ENCODE results near the gene GNG13. TPM values are rescaled to one million over a fixed set of nuclear protein-coding genes. Genes with fewer than 3 reads are reported as not detected.

GNG13 gene
- total RNA-seq, 2 donors from 2014 or later, result not detected

- H3K4me1 ChIP-seq (ENCODE audit: control insufficient read depth in 1 of 2, low read depth in 2 of 2), result no peaks in the 10 kb centered on the region
- H3K36me3 ChIP-seq, result no peaks in the 10 kb centered on the region
- TF ChIP-seq, protein P1, sequence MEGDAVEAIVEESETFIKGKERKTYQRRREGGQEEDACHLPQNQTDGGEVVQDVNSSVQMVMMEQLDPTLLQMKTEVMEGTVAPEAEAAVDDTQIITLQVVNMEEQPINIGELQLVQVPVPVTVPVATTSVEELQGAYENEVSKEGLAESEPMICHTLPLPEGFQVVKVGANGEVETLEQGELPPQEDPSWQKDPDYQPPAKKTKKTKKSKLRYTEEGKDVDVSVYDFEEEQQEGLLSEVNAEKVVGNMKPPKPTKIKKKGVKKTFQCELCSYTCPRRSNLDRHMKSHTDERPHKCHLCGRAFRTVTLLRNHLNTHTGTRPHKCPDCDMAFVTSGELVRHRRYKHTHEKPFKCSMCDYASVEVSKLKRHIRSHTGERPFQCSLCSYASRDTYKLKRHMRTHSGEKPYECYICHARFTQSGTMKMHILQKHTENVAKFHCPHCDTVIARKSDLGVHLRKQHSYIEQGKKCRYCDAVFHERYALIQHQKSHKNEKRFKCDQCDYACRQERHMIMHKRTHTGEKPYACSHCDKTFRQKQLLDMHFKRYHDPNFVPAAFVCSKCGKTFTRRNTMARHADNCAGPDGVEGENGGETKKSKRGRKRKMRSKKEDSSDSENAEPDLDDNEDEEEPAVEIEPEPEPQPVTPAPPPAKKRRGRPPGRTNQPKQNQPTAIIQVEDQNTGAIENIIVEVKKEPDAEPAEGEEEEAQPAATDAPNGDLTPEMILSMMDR (IDR thresholded peaks at IDR 0.05), result no peak
- no peak for DNase-seq (ENCODE audit: low spot score)
- H3K27me3 ChIP-seq (replicated peaks; ENCODE audit: insufficient read depth), result no peaks in the 10 kb centered on the region
- no peak for ATAC-seq (ENCODE audit: insufficient number of reproducible peaks, low FRiP score, low read depth)
- H3K4me3 ChIP-seq, result no peak overlapping the region
- H3K9me3 ChIP-seq, result peaks cover 2% of the 10 kb centered on the region
- no peak overlapping the region for H3K27ac ChIP-seq
Observed at GRCh38 chr16:817001-817906, 16.7 kb upstream of the GNG13 start.

DNA sequence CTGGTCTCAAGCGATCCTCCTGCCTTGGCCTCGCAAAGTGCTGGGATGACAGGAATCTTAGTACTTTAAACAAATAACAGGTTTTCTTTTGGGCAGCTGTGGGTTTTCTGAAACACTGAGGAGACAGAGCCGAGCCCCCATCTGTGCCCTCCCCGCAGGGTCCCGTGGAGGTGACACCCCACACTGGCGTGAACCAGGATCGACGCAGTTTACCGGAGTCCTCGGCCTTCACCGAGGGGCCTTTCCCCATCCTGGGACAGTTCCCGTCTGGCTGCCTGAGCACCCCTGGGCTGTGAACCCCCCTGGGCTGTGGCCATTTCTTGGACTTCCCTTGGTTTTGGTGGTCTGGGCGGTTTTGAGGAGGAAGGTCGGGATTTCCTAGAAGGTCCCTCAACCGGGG is 15.3 kb upstream of the GNG13 start:
- DNase-seq (ENCODE audit: low spot score) (no peak), ATAC-seq (ENCODE audit: insufficient number of reproducible peaks, low FRiP score, low read depth) (no peak)
- no peak overlapping the region for H3K27ac ChIP-seq
- no peaks in the 10 kb centered on the region for H3K4me1 ChIP-seq (ENCODE audit: control insufficient read depth in 1 of 2, low read depth in 2 of 2)
- H3K9me3 ChIP-seq, result peaks cover 5% of the 10 kb centered on the region
- TF ChIP-seq, protein P1 (IDR thresholded peaks at IDR 0.05), result no peak
- H3K36me3 ChIP-seq, result no peaks in the 10 kb centered on the region
- H3K27me3 ChIP-seq (replicated peaks; ENCODE audit: insufficient read depth), result no peaks in the 10 kb centered on the region
- H3K4me3 ChIP-seq, result no peak overlapping the region

DNA sequence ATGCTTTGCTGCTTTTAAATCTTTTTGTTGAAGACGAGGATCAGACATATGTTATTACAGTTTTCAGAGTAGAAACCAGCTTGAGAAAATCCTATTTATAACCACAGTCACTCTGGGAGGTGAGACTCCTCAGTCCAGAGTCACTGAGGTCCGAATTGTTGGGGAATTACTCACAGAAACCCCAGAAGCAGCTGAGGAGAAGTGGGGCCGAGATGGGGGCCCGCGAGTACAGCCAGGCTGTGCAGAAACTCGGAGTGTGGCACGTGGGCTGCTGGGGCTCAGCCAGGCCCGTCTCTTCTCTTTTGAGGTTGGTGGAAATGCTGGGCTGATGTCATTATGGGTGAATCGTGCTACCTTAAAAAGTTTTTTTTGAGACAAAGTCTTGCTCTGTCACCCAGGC is 14.4 kb upstream of the GNG13 start:
- ATAC-seq (ENCODE audit: insufficient number of reproducible peaks, low FRiP score, low read depth), result no peak
- Histone ChIP-seq H3K27ac (no peak overlapping the region), H3K9me3 (peaks cover 5% of the 10 kb centered on the region), H3K36me3 (no peaks in the 10 kb centered on the region), H3K4me3 (no peak overlapping the region), H3K4me1 (ENCODE audit: control insufficient read depth in 1 of 2, low read depth in 2 of 2) (no peaks in the 10 kb centered on the region), H3K27me3 (replicated peaks; ENCODE audit: insufficient read depth) (no peaks in the 10 kb centered on the region)
- TF ChIP-seq, protein P1 (IDR thresholded peaks at IDR 0.05), result no peak
- DNase-seq (ENCODE audit: low spot score), result no peak

DNA sequence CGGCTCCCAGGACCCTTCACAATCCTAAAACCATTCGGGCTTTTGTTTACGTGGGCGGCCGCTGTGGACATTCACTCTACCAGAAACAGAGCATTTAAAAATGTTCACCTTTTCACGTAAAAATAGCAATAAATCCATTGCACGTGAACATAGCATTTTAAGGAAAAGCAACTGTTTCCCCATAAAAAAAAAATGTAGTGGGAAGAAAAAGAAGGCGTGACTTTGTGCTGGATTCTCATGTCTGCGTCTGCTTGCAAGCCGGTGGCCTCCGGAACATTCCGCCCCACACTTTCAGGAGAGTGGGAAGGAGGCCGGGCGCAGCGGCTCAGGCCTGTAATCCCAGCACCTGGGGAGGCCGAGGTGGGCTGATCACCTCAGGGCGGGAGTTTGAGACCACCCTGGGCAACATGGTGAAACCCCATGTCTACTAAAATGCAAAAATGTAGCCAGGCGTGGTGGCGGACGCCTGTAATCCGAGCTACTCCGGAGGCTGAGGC is 13.4 kb upstream of the GNG13 start:
- Histone ChIP-seq H3K9me3 (peaks cover 5% of the 10 kb centered on the region), H3K27ac (no peak overlapping the region), H3K4me3 (no peak overlapping the region), H3K4me1 (ENCODE audit: control insufficient read depth in 1 of 2, low read depth in 2 of 2) (no peaks in the 10 kb centered on the region), H3K36me3 (no peaks in the 10 kb centered on the region), H3K27me3 (replicated peaks; ENCODE audit: insufficient read depth) (no peaks in the 10 kb centered on the region)
- no peak for DNase-seq (ENCODE audit: low spot score)
- TF ChIP-seq, protein P1 (IDR thresholded peaks at IDR 0.05), result no peak
- peak; percentile 23 for ATAC-seq (ENCODE audit: insufficient number of reproducible peaks, low FRiP score, low read depth)

DNA sequence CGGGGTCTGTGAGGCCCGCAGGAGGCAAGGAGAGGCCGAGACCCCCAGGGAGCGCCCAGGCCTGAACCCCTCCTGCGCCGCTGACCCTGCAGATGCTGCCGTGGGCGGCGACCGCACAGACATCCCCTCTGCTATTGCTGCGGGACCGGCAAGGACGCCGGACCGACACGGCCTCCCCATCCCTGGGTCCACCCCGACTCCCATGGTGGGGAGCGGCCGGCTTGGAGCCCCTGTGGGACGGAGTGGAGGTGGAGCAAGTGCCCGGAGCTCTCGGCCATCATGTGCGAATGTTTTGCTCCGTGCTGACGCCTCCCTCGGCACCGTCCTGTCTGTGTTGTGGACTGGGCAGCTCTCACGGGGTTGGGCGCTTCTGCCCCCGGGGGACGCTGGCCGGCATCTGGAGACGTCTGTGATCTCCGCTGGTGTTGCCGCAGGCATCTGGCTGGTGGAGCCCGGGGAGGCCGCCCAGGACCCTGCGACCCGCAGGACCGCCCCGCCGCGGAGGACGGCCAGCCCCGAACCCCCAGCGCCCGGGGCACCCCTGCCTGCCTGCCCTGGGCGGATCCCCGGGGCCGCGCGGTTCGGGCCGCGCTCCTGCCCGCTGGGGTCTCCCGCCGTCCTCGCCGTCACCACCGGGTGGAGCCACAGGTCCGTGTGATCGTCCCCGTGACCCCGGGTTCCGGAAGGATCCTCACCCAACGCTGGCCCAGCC is 12.8 kb upstream of the GNG13 start:
- H3K27me3 ChIP-seq (replicated peaks; ENCODE audit: insufficient read depth), result no peaks in the 10 kb centered on the region
- peaks cover 5% of the 10 kb centered on the region for H3K9me3 ChIP-seq
- no peak for DNase-seq (ENCODE audit: low spot score)
- peaks cover 0 to 3% of the 10 kb centered on the region in 2 donors for H3K4me1 ChIP-seq (ENCODE audit: control insufficient read depth in 1 of 2, low read depth in 2 of 2)
- TF ChIP-seq, protein P1 (IDR thresholded peaks at IDR 0.05), result no peak
- no peaks in the 10 kb centered on the region for H3K36me3 ChIP-seq
- H3K4me3 ChIP-seq, result peak overlapping the region; percentile 21
- no peak overlapping the region for H3K27ac ChIP-seq
- ATAC-seq (ENCODE audit: insufficient number of reproducible peaks, low FRiP score, low read depth), result no peak

Measured in thoracic aorta (tissue), 2 donors.